ENCODE data around the gene LRRC8B.
"Not testable (repeated sequence)": the region's sequence is repeated elsewhere in the genome, so short reads cannot be mapped to it uniquely, and the experiment has no call there.

The LRRC8B gene

GRCh38 chr1:89582571-89582970, 57.9 kb downstream of the LRRC8B start:
- DNase-seq (ENCODE audit: low read depth in 3 of 3), result no peak

- DNase-seq (ENCODE audit: low read depth in 3 of 3), result no peak
Observed at GRCh38 chr1:89584211-89584610, 59.6 kb downstream of the LRRC8B start.

- no peak for DNase-seq (ENCODE audit: low read depth in 3 of 3)
Observed at GRCh38 chr1:89584781-89585180, 60.2 kb downstream of the LRRC8B start.

- DNase-seq (ENCODE audit: low read depth in 3 of 3), result no peak
Observed at GRCh38 chr1:89587729-89588161, 63.1 kb downstream of the LRRC8B start.

- DNase-seq (ENCODE audit: low read depth in 3 of 3), result no peak
Observed at GRCh38 chr1:89588480-89588879, 63.9 kb downstream of the LRRC8B start.

GRCh38 chr1:89589515-89589914, 64.9 kb downstream of the LRRC8B start:
- DNase-seq (ENCODE audit: low read depth in 3 of 3), result no peak

- DNase-seq (ENCODE audit: low read depth in 3 of 3), result no peak
Observed at GRCh38 chr1:89590341-89591080, 65.9 kb downstream of the LRRC8B start.

GRCh38 chr1:89592861-89593302, 68.3 kb downstream of the LRRC8B start:
- DNase-seq (ENCODE audit: low read depth in 3 of 3), result not testable (repeated sequence)

- no peak for DNase-seq (ENCODE audit: low read depth in 3 of 3)
Observed at GRCh38 chr1:89594096-89594740, 69.6 kb downstream of the LRRC8B start.

GRCh38 chr1:89596698-89597097, 72.1 kb downstream of the LRRC8B start:
- no peak for DNase-seq (ENCODE audit: low read depth in 3 of 3)

GRCh38 chr1:89598450-89599331, 74.1 kb downstream of the LRRC8B start:
- no peak for DNase-seq (ENCODE audit: low read depth in 3 of 3)

GRCh38 chr1:89599332-89599630, 74.7 kb downstream of the LRRC8B start:
- DNase-seq (ENCODE audit: low read depth in 3 of 3), result no peak

GRCh38 chr1:89600451-89601224, 76.0 kb downstream of the LRRC8B start:
- DNase-seq (ENCODE audit: low read depth in 3 of 3), result no peak

GRCh38 chr1:89602871-89603404, 78.3 kb downstream of the LRRC8B start:
- DNase-seq (ENCODE audit: low read depth in 3 of 3), result no peak

- DNase-seq (ENCODE audit: low read depth in 3 of 3), result peak in 2 of 3 experiments; percentile 33 to 55
Observed at GRCh38 chr1:89603651-89604413, 79.2 kb downstream of the LRRC8B start.

- DNase-seq (ENCODE audit: low read depth in 3 of 3), result no peak
Observed at GRCh38 chr1:89604414-89604735, 79.7 kb downstream of the LRRC8B start.

GRCh38 chr1:89605692-89606091, 81.1 kb downstream of the LRRC8B start:
- DNase-seq (ENCODE audit: low read depth in 3 of 3), result no peak

GRCh38 chr1:89606227-89606980, 81.8 kb downstream of the LRRC8B start:
- no peak for DNase-seq (ENCODE audit: low read depth in 3 of 3)

- DNase-seq (ENCODE audit: low read depth in 3 of 3), result no peak
Observed at GRCh38 chr1:89607156-89607555, 82.5 kb downstream of the LRRC8B start.
